ENCODE measurements around the gene GPR132.
"Not testable (repeated sequence)": the region's sequence is repeated elsewhere in the genome, so short reads cannot be mapped to it uniquely, and the experiment has no call there.

Gene GPR132

DNA sequence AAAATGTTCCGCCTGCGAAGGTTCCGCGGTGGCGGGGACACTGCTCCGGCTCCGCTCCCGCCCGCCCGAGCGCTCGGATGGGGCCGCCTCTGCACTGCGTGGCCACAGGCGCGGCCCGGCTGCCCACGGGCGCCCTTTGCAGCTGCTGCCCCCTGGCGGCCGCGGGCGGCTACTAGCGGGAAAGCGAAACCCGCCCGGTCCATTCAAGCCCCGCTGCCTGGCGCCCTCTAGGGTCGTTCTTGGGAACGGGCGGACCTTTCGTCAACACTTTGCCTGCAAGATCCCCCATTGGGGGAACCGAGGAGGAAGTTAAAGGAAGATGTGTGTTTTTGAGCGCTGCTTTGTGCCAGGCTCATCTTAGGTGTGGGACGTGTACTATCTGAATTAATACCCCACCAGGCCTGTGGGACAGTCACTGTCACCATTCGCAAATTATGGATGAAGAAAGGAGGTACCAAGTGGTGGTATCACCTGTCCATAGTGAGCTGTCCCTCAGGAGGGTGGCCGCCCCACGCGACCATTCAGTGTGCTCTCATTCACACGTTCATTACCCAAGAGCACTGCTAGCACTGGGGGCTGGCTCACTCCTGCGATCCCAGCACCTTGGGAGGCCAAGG is 19.4 kb downstream of the GPR132 start:
- TF ChIP-seq CTCF (IDR thresholded peaks at IDR 0.05; ENCODE audit: low read depth, low read length, missing control alignments) = peak; percentile 99
- H3K4me3 ChIP-seq (ENCODE audit: low read depth, low read length) = no peak overlapping the region
- in situ Hi-C loops (cut with HindIII; ENCODE audit: low sequenced_read_pairs) = no loop called here
- peak; percentile 55 for DNase-seq (ENCODE audit: low read depth)

GRCh38 chr14:105043641-105044040 is 21.6 kb downstream of the GPR132 start:
- DNase-seq (ENCODE audit: low read depth) = no peak
- in situ Hi-C loops (cut with HindIII; ENCODE audit: low sequenced_read_pairs) = no loop called here
- H3K4me3 ChIP-seq (ENCODE audit: low read depth, low read length) = no peak overlapping the region
- TF ChIP-seq CTCF (IDR thresholded peaks at IDR 0.05; ENCODE audit: low read depth, low read length, missing control alignments) = no peak

- H3K4me3 ChIP-seq (ENCODE audit: low read depth, low read length) = no peak overlapping the region
- no peak for TF ChIP-seq CTCF (IDR thresholded peaks at IDR 0.05; ENCODE audit: low read depth, low read length, missing control alignments)
- DNase-seq (ENCODE audit: low read depth) = no peak
- in situ Hi-C loops (cut with HindIII; ENCODE audit: low sequenced_read_pairs) = no loop called here
Observed at GRCh38 chr14:105042813-105043212, 22.4 kb downstream of the GPR132 start.

GRCh38 chr14:105041841-105042765 is 23.1 kb downstream of the GPR132 start:
- TF ChIP-seq CTCF (IDR thresholded peaks at IDR 0.05; ENCODE audit: low read depth, low read length, missing control alignments) = no peak
- in situ Hi-C loops (cut with HindIII; ENCODE audit: low sequenced_read_pairs) = no loop called here

GRCh38 chr14:105039458-105040205 is 25.6 kb downstream of the GPR132 start:
- TF ChIP-seq CTCF (IDR thresholded peaks at IDR 0.05; ENCODE audit: low read depth, low read length, missing control alignments) = no peak
- in situ Hi-C loops (cut with HindIII; ENCODE audit: low sequenced_read_pairs) = no loop called here
- no peak overlapping the region for H3K4me3 ChIP-seq (ENCODE audit: low read depth, low read length)
- DNase-seq (ENCODE audit: low read depth) = no peak

More at GRCh38 chr14:105041841-105042765, 23.1 kb downstream of the GPR132 start:
- no peak for DNase-seq (ENCODE audit: low read depth)
- no peak overlapping the region for H3K4me3 ChIP-seq (ENCODE audit: low read depth, low read length)

DNA sequence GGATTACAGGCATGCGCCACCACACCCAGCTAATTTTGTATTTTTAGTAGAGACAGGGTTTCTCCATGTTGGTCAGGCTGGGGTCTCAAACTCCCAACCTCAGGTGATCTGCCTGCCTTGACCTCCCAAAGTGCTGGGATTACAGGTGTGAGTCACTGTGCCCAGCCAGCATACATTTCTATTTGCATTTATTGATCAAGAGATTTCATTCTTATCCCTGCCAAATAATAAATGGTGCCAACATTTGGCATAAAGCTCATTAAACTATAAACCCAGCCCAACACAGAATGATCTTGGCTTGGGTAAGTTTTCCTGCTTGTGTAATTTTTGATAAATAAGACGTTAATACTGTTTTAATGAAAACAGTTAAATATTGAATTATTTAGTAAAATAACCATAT is 29.6 kb downstream of the GPR132 start:
- DNase-seq (ENCODE audit: low read depth); H3K4me3 ChIP-seq (ENCODE audit: low read depth, low read length); in situ Hi-C loops (cut with HindIII; ENCODE audit: low sequenced_read_pairs): not testable (repeated sequence)
